ENCODE measurements around the gene PPM1N. TPM values are rescaled to one million over a fixed set of nuclear protein-coding genes. Genes with fewer than 3 reads are reported as not detected.

PPM1N gene
- total RNA-seq, 2 donors from 2014 or later, result 0.67 to 1.9 TPM

Other genes with a start within 250 kb of the PPM1N start
- 10 to 100 TPM; 26.7 to 31.5 TPM for gene MARK4, start 247.2 kb upstream of the PPM1N start, total RNA-seq
- gene CKM, start 175.6 kb upstream of the PPM1N start, total RNA-seq, result under 1 TPM in 1 of 2 donors, not detected in 1; 0.14 TPM
- gene KLC3, start 157.7 kb upstream of the PPM1N start, total RNA-seq, result under 1 TPM in 1 of 2 donors, not detected in 1; 0.37 TPM
- gene ERCC2, start 127.9 kb upstream of the PPM1N start, total RNA-seq, result 10 to 100 TPM; 13.6 to 14.1 TPM
- 10 to 100 TPM; 20.1 to 31.2 TPM for gene PPP1R13L, start 93.4 kb upstream of the PPM1N start, total RNA-seq
- gene POLR1G, start 91.8 kb upstream of the PPM1N start, total RNA-seq, result 1 to 10 TPM; 4.2 to 4.8 TPM
- gene ERCC1, start 74.5 kb upstream of the PPM1N start, total RNA-seq, result 10 to 100 TPM; 65.0 to 68.4 TPM
- 10 to 100 TPM; 33.2 to 73.0 TPM for gene FOSB, start 30.4 kb upstream of the PPM1N start, total RNA-seq
- 10 to 100 TPM in 1 of 2 donors, 1 to 10 TPM in 1; 9.4 to 14.5 TPM for gene RTN2, start 1.4 kb upstream of the PPM1N start, total RNA-seq
- 100 to 1,000 TPM; 159 to 204 TPM for gene VASP, start 9.0 kb downstream of the PPM1N start, total RNA-seq
- 10 to 100 TPM in 1 of 2 donors, 1 to 10 TPM in 1; 9.8 to 11.3 TPM for gene OPA3, start 86.4 kb downstream of the PPM1N start, total RNA-seq
- gene GPR4, start 103.8 kb downstream of the PPM1N start, total RNA-seq, result 10 to 100 TPM in 1 of 2 donors, 1 to 10 TPM in 1; 5.1 to 11.1 TPM
- 10 to 100 TPM; 20.7 to 26.7 TPM for gene EML2, start 141.0 kb downstream of the PPM1N start, total RNA-seq
- under 1 TPM in 1 of 2 donors, not detected in 1; 0.38 TPM for gene GIPR, start 169.8 kb downstream of the PPM1N start, total RNA-seq
- 100 to 1,000 TPM; 244 to 250 TPM for gene SNRPD2, start 193.5 kb downstream of the PPM1N start, total RNA-seq
- gene QPCTL, start 194.2 kb downstream of the PPM1N start, total RNA-seq, result 1 to 10 TPM; 3.1 to 4.5 TPM
- 10 to 100 TPM; 11.2 to 12.3 TPM for gene FBXO46, start 232.5 kb downstream of the PPM1N start, total RNA-seq
- gene MEIOSIN, start 235.0 kb downstream of the PPM1N start, total RNA-seq, result not detected